SU-DHL-6 (cell line): Measurements from ENCODE around the gene GNPTG.

Experiments
- H2AFZ ChIP-seq: fragments of 200-600 bp; sonication (generic); 2 replicates; pipeline ENCODE4 v1.6.1; 2014; ENCODE audit warnings: low read depth, mild to moderate bottlenecking, moderate library complexity, mixed read lengths, antibody characterized with exemption, low read length; ENCODE audit not compliant: severe bottlenecking
- H3F3A ChIP-seq: fragments of 200-600 bp; shearing (Covaris generic); 2 replicates; pipeline ENCODE4 v1.6.0; 2016; ENCODE audit warnings: antibody characterized with exemption, mild to moderate bottlenecking; ENCODE audit not compliant: insufficient read depth
- H3K27ac ChIP-seq: fragments of 200-600 bp; sonication (generic); 2 replicates; pipeline ENCODE4 v1.5.1; 2016; ENCODE audit warnings: low read depth, mild to moderate bottlenecking, low read length, moderate library complexity, mixed read lengths
- H3K27me3 ChIP-seq: fragments of 200-600 bp; sonication (generic), shearing (Covaris generic); 2 replicates; pipeline ENCODE4 v1.6.0; 2014; ENCODE audit warnings: mild to moderate bottlenecking, low read length
- H3K36me3 ChIP-seq: fragments of 200-600 bp; sonication (generic); 2 replicates; pipeline ENCODE4 v1.6.1; 2014; ENCODE audit warnings: mild to moderate bottlenecking, low read length, mixed read lengths
- H3K4me2 ChIP-seq: fragments of 300-600, 200-600 bp; shearing (Covaris generic), sonication (generic); 2 replicates; pipeline ENCODE4 v1.6.0; 2014; ENCODE audit warnings: low read length, low read depth, mild to moderate bottlenecking; ENCODE audit not compliant: poor library complexity, severe bottlenecking
- H3K4me3 ChIP-seq: fragments of 200-600 bp; sonication (generic); 2 replicates; pipeline ENCODE4 v1.5.1; 2014; ENCODE audit warnings: antibody characterized with exemption, low read length, mild to moderate bottlenecking, mixed read lengths; ENCODE audit not compliant: insufficient read depth, poor library complexity, severe bottlenecking
- H3K79me2 ChIP-seq: fragments of 200-600 bp; sonication (generic); 2 replicates; pipeline ENCODE4 v1.6.1; 2014; ENCODE audit warnings: mild to moderate bottlenecking, low read length, moderate library complexity; ENCODE audit not compliant: insufficient read depth
- H3K9ac ChIP-seq: fragments of 200-600 bp; sonication (generic); 2 replicates; pipeline ENCODE4 v1.7.0; 2014; ENCODE audit warnings: mild to moderate bottlenecking, low read length
- H3K9me2 ChIP-seq: fragments of 200-600 bp; sonication (generic); replicated peaks from 2 replicates; pipeline ENCODE4 v1.6.1; 2014; ENCODE audit warnings: low read length; ENCODE audit not compliant: insufficient read depth
- H3K9me3 ChIP-seq: fragments of 200-600 bp; sonication (generic); 2 replicates; pipeline ENCODE4 v1.6.1; 2014; ENCODE audit warnings: low read length, mixed read lengths; ENCODE audit not compliant: insufficient read depth
- H4K20me1 ChIP-seq: fragments of 200-600 bp; sonication (generic); 2 replicates; pipeline ENCODE4 v1.6.1; 2014; ENCODE audit warnings: low read depth, mild to moderate bottlenecking, antibody characterized with exemption, low read length, moderate library complexity, mixed read lengths
- EZH2phosphoT487 ChIP-seq: fragments of 200-600 bp; sonication (generic), shearing (Covaris generic); conservative IDR thresholded peaks from 2 replicates; pipeline ENCODE4 v1.6.1; 2018; ENCODE audit warnings: mild to moderate bottlenecking, antibody characterized with exemption, low read length, moderate library complexity, mixed read lengths
- TF ChIP-seq, protein P1 (sequence below): fragments of 200-600 bp; sonication (generic); IDR thresholded peaks from one replicate; pipeline ENCODE4 v1.5.1; 2017; ENCODE audit warnings: antibody characterized with exemption, mild to moderate bottlenecking, low read length, moderate library complexity; ENCODE audit not compliant: insufficient read depth, poor library complexity, severe bottlenecking

GNPTG gene

DNA sequence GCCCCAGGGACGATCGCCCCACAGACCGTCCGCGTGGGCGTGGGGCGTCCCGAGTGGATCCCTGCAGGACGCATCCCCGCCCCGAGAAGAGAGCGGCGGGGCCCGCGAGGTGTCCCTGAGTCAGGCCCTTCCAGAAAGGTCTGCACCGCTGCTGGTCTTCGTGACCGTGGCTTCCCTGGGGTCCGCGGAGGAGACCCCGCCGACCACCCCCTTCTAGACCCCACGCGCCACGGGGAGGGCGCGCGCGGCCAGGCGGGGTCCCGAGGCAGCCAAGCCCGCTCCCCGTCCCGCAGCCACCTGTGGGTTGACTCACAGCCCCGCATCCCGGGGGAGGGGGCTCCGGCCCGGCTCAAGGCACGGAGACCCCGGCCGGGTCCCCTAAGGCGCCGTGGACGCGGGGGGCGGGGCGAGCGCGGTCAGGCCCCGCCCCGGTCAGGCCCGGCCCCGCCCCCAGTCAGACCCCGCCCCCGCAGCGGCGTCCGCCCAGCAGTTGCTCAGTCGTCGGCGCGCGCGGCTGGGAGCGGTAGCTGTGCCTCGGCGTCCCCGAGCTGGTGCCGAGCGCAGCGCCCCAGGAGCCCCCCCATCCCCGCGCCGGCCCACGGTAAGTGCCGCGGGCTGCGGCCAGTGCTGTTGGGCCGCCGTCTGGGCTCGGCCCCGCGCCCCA, 18.4 kb upstream of the GNPTG start, which contains the start of gene BAIAP3:
Gene BAIAP3 (plus strand): TSS at position 497 of the 664 bp plus-strand sequence. CDS start 4,905 bp downstream, outside the sequence.
- Histone ChIP-seq H3K27ac (no peak within 1 kb of the TSS), H3K9ac (no peak within 1 kb of the TSS)
- no peak for TF ChIP-seq EZH2phosphoT487
- TF ChIP-seq, protein P1, sequence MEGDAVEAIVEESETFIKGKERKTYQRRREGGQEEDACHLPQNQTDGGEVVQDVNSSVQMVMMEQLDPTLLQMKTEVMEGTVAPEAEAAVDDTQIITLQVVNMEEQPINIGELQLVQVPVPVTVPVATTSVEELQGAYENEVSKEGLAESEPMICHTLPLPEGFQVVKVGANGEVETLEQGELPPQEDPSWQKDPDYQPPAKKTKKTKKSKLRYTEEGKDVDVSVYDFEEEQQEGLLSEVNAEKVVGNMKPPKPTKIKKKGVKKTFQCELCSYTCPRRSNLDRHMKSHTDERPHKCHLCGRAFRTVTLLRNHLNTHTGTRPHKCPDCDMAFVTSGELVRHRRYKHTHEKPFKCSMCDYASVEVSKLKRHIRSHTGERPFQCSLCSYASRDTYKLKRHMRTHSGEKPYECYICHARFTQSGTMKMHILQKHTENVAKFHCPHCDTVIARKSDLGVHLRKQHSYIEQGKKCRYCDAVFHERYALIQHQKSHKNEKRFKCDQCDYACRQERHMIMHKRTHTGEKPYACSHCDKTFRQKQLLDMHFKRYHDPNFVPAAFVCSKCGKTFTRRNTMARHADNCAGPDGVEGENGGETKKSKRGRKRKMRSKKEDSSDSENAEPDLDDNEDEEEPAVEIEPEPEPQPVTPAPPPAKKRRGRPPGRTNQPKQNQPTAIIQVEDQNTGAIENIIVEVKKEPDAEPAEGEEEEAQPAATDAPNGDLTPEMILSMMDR = no peak

DNA sequence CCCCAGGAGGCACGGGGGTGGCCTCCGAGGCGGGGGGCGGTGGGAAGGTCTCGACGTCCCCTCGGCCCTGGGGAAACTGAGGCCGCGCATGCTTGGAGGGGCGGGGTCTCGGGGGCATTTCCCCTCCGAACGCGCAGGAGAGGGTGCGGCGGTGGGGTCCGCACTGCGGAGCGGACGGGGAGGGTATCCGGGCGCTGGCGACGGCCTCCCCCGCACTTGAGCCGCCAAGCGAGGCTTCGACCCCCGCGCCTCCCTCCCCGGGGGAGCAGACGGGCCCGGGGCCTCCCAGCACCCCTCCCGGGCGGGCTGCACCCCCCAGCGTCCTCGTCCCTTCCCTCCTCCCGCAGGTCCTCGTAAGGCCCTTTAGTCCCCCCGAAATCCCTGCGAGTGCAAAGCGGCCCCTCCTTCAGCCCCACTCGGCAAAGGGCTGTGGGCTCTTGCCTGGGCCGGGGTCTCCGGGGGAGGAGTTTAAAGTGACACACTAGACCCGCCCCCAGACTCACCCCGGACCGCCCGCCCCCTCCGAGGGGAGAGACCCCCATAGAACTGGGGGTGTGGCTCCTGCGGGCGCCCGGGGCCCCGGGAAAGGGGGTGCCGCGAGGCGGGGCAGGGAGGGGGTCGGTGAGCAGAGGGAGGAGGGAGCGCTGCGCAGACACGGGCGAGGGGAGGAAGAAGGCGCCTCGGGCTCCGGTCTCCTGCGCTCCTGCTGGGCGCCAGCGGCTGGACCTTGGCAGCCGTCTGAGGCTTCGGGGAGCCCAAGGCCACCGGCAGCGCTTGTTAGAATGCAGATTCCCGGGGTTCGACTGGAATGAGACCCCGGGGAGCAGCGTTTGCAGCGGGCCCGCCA, 17.7 kb upstream of the GNPTG start:
- H4K20me1 ChIP-seq = no peaks in the 10 kb centered on the region
- no peaks in the 10 kb centered on the region for H3K9me3 ChIP-seq
- H3K4me3 ChIP-seq = no peak overlapping the region
- no peak overlapping the region for H3K27ac ChIP-seq
- TF ChIP-seq, protein P1 = no peak
- TF ChIP-seq EZH2phosphoT487 = no peak
- H3K9me2 ChIP-seq = no peaks in the 10 kb centered on the region
- H3K27me3 ChIP-seq = no peaks in the 10 kb centered on the region
- no peaks in the 10 kb centered on the region for H3K36me3 ChIP-seq
- no peak overlapping the region for H3K9ac ChIP-seq
- H3K4me2 ChIP-seq = no peak overlapping the region
- no peaks in the 10 kb centered on the region for H3K79me2 ChIP-seq
- H2AFZ ChIP-seq = no peak overlapping the region
- no peaks in the 10 kb centered on the region for H3F3A ChIP-seq

More for the DNA sequence above, 18.4 kb upstream of the GNPTG start, which contains the start of gene BAIAP3:
- Histone ChIP-seq H4K20me1 (no peaks in the 10 kb centered on the region), H3K9me2 (no peaks in the 10 kb centered on the region), H3F3A (no peaks in the 10 kb centered on the region), H3K79me2 (no peaks in the 10 kb centered on the region), H3K4me2 (no peak within 1 kb of the TSS), H3K4me3 (no peak within 1 kb of the TSS), H3K36me3 (no peaks in the 10 kb centered on the region), H2AFZ (no peak within 1 kb of the TSS), H3K9me3 (no peaks in the 10 kb centered on the region), H3K27me3 (no peaks in the 10 kb centered on the region)

DNA sequence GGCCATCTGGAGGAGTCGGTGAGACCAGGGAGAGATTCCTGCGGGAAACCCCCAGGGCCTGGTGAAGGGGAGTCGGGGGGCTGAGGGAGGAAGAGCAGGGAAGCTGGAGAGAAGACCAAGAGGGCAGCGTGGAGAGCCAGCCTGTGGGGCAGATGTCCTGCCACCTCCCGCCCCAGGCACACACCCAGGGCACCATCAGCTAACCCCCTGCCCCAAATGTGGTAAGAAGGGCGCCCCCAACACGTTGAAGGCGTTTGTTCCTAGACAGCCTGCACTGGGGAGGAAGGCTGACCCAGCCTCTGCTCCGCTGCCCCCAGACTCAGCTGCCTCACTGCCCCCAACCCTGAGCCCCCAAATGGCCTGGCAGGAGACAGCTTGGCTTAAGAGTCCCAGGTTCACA, 17.0 kb upstream of the GNPTG start:
- Histone ChIP-seq H2AFZ (no peak overlapping the region), H3K36me3 (no peaks in the 10 kb centered on the region), H4K20me1 (no peaks in the 10 kb centered on the region), H3K9me2 (no peaks in the 10 kb centered on the region), H3K27me3 (no peaks in the 10 kb centered on the region), H3K9ac (no peak overlapping the region), H3K4me3 (no peak overlapping the region), H3K9me3 (no peaks in the 10 kb centered on the region), H3K4me2 (no peak overlapping the region), H3K27ac (no peak overlapping the region), H3F3A (no peaks in the 10 kb centered on the region), H3K79me2 (no peaks in the 10 kb centered on the region)
- TF ChIP-seq EZH2phosphoT487 = no peak
- TF ChIP-seq, protein P1 = no peak
